GM21786 (cell line): ENCODE measurements around the gene FDX2.

Experiments used
- ATAC-seq: cut with Tn5 transposase; IDR thresholded peaks from one replicate; pipeline ENCODE4 v1.9.1; 2021; ENCODE audit not compliant: unreplicated experiment

FDX2 gene

GRCh38 chr19:10332965-10333757 is 17.3 kb upstream of the FDX2 start, which contains the start of gene RAVER1:
Gene RAVER1, minus strand, starts transcription at chr19:10333529. Its CDS starts 22 bp downstream, at chr19:10333507.
- peak; percentile 86 for ATAC-seq

- ATAC-seq, result no peak
Observed at GRCh38 chr19:10332158-10332964, 16.5 kb upstream of the FDX2 start.

- ATAC-seq, result no peak
Observed at GRCh38 chr19:10329555-10329954, 13.7 kb upstream of the FDX2 start.

GRCh38 chr19:10328558-10329429 is 13.0 kb upstream of the FDX2 start:
- no peak for ATAC-seq

GRCh38 chr19:10327793-10328192 is 12.0 kb upstream of the FDX2 start:
- ATAC-seq, result no peak

GRCh38 chr19:10325732-10326131 is 9.9 kb upstream of the FDX2 start:
- ATAC-seq, result no peak

- ATAC-seq, result no peak
Observed at GRCh38 chr19:10321874-10322835, 6.3 kb upstream of the FDX2 start.

GRCh38 chr19:10321417-10321797 is 5.6 kb upstream of the FDX2 start:
- ATAC-seq, result no peak

- no peak for ATAC-seq
Observed at GRCh38 chr19:10320602-10321416, 5.0 kb upstream of the FDX2 start.

- no peak for ATAC-seq
Observed at GRCh38 chr19:10318807-10319682, 3.2 kb upstream of the FDX2 start.

- no peak for ATAC-seq
Observed at GRCh38 chr19:10317857-10318462, 2.1 kb upstream of the FDX2 start.

- no peak for ATAC-seq
Observed at GRCh38 chr19:10317045-10317856, 1.4 kb upstream of the FDX2 start.

GRCh38 chr19:10316229-10317044 is 622 bp upstream of the FDX2 start:
- ATAC-seq, result no peak

- ATAC-seq, result no peak
Observed at GRCh38 chr19:10309423-10309822, 6.4 kb downstream of the FDX2 start, which contains the start of gene ZGLP1. Gene ZGLP1, minus strand, starts transcription at chr19:10309815.

GRCh38 chr19:10306327-10306726 is 9.5 kb downstream of the FDX2 start:
- ATAC-seq, result no peak
